GM06990 (cell line): ENCODE measurements around the gene ETV1.

Experiments
- DNase-seq: peaks from one replicate; pipeline ENCODE4 v3.0.0-alpha.2; 2011; ENCODE audit not compliant: insufficient read length; ENCODE audit errors: extremely low read depth
- H3K27me3 ChIP-seq: replicated peaks from 2 replicates; pipeline ENCODE4 v1.6.0; 2011; ENCODE audit warnings: low read length; ENCODE audit not compliant: control insufficient read depth, insufficient read depth
- H3K36me3 ChIP-seq: 2 replicates; pipeline ENCODE4 v1.5.1; 2011; ENCODE audit warnings: low read length; ENCODE audit not compliant: control insufficient read depth, insufficient read depth
- H3K4me3 ChIP-seq: replicated peaks from 2 replicates; pipeline ENCODE4 v1.5.1; 2011; ENCODE audit warnings: low read depth, mild to moderate bottlenecking, control low read depth, low read length
- CTCF ChIP-seq: IDR thresholded peaks from 2 replicates; pipeline ENCODE4 v1.5.1; 2011; ENCODE audit warnings: low read length, control low read depth, mild to moderate bottlenecking, inconsistent platforms; ENCODE audit not compliant: insufficient read depth, poor library complexity, severe bottlenecking

The ETV1 gene

GRCh38 chr7:13894954-13895353 lies 94.5 kb downstream of the ETV1 start:
- no peak for DNase-seq
- Histone ChIP-seq H3K36me3 (no peaks in the 10 kb centered on the region), H3K27me3 (no peaks in the 10 kb centered on the region), H3K4me3 (no peak overlapping the region)
- no peak for TF ChIP-seq CTCF

GRCh38 chr7:13894377-13894776 lies 95.1 kb downstream of the ETV1 start:
- DNase-seq, result no peak
- H3K4me3 ChIP-seq, result no peak overlapping the region
- no peak for TF ChIP-seq CTCF
- no peaks in the 10 kb centered on the region for H3K27me3 ChIP-seq
- no peaks in the 10 kb centered on the region for H3K36me3 ChIP-seq

GRCh38 chr7:13890793-13891192 lies 98.7 kb downstream of the ETV1 start:
- Histone ChIP-seq H3K36me3 (no peaks in the 10 kb centered on the region), H3K4me3 (no peak overlapping the region), H3K27me3 (no peaks in the 10 kb centered on the region)
- TF ChIP-seq CTCF, result no peak
- no peak for DNase-seq

GRCh38 chr7:13886356-13886755 lies 103.1 kb downstream of the ETV1 start:
- H3K36me3 ChIP-seq, result no peaks in the 10 kb centered on the region
- no peaks in the 10 kb centered on the region for H3K27me3 ChIP-seq
- DNase-seq, result no peak

GRCh38 chr7:13882051-13882450 lies 107.4 kb downstream of the ETV1 start:
- Histone ChIP-seq H3K36me3 (no peaks in the 10 kb centered on the region), H3K27me3 (no peaks in the 10 kb centered on the region), H3K4me3 (no peak overlapping the region)
- TF ChIP-seq CTCF, result no peak
- no peak for DNase-seq

More at GRCh38 chr7:13886356-13886755, 103.1 kb downstream of the ETV1 start:
- no peak overlapping the region for H3K4me3 ChIP-seq
- TF ChIP-seq CTCF, result no peak

GRCh38 chr7:13880789-13881188 lies 108.7 kb downstream of the ETV1 start:
- Histone ChIP-seq H3K4me3 (no peak overlapping the region), H3K36me3 (no peaks in the 10 kb centered on the region), H3K27me3 (no peaks in the 10 kb centered on the region)
- TF ChIP-seq CTCF, result no peak
- DNase-seq, result no peak
